ENCODE results near the gene CDK16.

Gene CDK16

DNA sequence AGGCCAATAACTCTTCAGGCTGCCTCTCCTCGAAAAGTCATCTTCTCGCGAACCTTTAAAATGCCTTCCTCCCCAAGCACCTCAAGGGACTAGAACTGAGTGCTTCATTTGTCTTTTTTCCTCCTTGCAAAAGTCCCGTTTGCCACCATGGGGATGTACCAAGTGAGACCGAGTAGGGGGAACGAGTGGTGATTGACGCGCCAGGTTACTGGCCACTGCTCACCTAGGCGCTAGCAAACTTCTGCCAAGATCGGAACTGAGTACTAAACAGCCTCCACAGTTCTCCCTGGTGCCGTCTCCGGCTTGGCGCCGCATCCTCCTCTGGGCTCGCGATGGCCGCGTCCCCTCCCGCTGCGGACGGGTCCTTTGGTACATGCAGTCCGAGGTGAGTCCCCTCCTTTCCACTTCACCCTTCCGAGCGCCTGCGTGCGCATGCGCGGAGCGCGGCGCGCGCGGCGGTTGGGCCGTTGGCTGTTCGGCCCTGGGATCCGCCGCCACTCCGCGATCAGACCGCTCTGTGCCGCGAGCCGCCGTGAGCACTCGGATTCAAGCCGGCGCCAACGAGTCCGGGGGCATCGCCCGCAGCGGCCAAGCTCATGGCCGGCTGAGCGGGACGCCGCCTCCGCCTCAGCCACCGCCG is at the start of gene CDK16:
TSS of gene CDK16 (plus strand) at position 402 of the 640 bp plus-strand sequence. CDS start 4,877 bp downstream, outside the sequence.
- in situ Hi-C loops (cut with MboI; ENCODE audit: low sequenced_read_pairs, unreplicated experiment), result no loop called here
- no peak for TF ChIP-seq CTCF (IDR thresholded peaks at IDR 0.05; ENCODE audit: borderline replicate concordance, control extremely low read depth, extremely low read depth, insufficient read depth, missing control alignments)
- DNase-seq (ENCODE audit: low spot score), result peak; percentile 87

DNA sequence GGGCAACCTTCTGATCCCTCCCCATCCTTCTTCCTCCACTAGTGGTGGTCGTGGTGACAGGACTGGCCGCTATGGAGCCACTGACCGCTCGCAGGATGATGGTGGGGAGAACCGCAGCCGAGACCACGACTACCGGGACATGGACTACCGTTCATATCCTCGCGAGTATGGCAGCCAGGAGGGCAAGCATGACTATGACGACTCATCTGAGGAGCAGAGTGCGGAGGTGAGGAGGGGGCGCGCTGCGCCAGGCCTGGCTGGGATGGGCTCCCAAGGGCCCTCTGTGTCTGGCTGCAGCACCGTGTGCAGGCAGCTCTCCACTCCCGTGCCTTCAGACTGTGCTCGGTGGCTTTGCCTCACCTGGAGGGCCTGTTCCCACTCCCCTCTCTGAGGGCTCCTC is 49.2 kb upstream of the CDK16 start:
- TF ChIP-seq CTCF (IDR thresholded peaks at IDR 0.05; ENCODE audit: borderline replicate concordance, control extremely low read depth, extremely low read depth, insufficient read depth, missing control alignments), result no peak
- in situ Hi-C loops (cut with MboI; ENCODE audit: low sequenced_read_pairs, unreplicated experiment), result no loop called here
- no peak for DNase-seq (ENCODE audit: low spot score)

DNA sequence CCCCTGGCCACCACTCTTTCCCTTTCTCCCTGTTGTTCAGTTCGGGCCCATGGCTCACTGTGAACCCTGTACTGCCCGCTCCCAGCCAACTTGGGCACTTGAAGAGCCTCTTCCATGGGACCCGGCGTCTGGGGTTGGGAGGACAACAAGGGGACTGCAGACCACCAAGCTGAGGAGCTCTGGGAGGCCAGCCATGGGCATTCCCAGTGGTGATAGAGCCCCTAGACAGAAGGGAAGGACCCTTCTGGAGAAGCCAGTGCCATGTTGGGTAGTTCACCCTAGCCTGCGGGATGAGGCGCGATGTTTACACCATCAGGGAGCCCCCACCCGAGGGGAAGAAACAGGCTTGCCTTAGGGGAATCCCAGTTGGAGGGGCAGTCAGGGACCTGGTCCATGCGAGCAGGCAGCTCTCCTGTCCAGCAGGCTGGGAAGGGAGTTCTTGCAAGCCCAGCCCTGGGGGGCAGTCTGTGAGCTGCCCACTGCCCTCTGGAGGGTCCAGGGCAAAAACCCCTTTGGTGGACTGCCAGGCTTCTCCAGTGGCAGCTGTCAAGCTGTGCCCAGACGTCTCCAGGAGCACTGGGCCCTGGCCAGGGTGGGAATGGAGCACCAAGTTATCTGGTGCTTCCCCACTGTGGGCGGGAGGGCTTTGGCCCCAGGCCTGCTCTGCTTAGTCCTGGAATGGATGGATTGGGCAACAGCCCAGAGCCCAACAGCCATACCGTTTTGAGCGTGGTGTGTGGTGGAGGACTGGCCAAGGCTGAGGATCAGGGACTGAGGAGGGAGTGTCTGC is 48.6 kb upstream of the CDK16 start:
- in situ Hi-C loops (cut with MboI; ENCODE audit: low sequenced_read_pairs, unreplicated experiment), result no loop called here
- DNase-seq (ENCODE audit: low spot score), result no peak
- TF ChIP-seq CTCF (IDR thresholded peaks at IDR 0.05; ENCODE audit: borderline replicate concordance, control extremely low read depth, extremely low read depth, insufficient read depth, missing control alignments), result no peak

- in situ Hi-C loops (cut with MboI; ENCODE audit: low sequenced_read_pairs, unreplicated experiment), result no loop called here
- TF ChIP-seq CTCF (IDR thresholded peaks at IDR 0.05; ENCODE audit: borderline replicate concordance, control extremely low read depth, extremely low read depth, insufficient read depth, missing control alignments), result no peak
Observed at GRCh38 chrX:47170861-47171692, 47.4 kb upstream of the CDK16 start.

GRCh38 chrX:47171996-47172395 is 46.5 kb upstream of the CDK16 start:
- in situ Hi-C loops (cut with MboI; ENCODE audit: low sequenced_read_pairs, unreplicated experiment), result no loop called here
- TF ChIP-seq CTCF (IDR thresholded peaks at IDR 0.05; ENCODE audit: borderline replicate concordance, control extremely low read depth, extremely low read depth, insufficient read depth, missing control alignments), result no peak
- no peak for DNase-seq (ENCODE audit: low spot score)

More at GRCh38 chrX:47170861-47171692, 47.4 kb upstream of the CDK16 start:
- no peak for DNase-seq (ENCODE audit: low spot score)

GRCh38 chrX:47172549-47172948 is 45.9 kb upstream of the CDK16 start:
- DNase-seq (ENCODE audit: low spot score), result no peak
- no peak for TF ChIP-seq CTCF (IDR thresholded peaks at IDR 0.05; ENCODE audit: borderline replicate concordance, control extremely low read depth, extremely low read depth, insufficient read depth, missing control alignments)
- in situ Hi-C loops (cut with MboI; ENCODE audit: low sequenced_read_pairs, unreplicated experiment), result no loop called here

All from GM13976 (cell line).